Measurements from ENCODE around the gene IL20RA.

DNA sequence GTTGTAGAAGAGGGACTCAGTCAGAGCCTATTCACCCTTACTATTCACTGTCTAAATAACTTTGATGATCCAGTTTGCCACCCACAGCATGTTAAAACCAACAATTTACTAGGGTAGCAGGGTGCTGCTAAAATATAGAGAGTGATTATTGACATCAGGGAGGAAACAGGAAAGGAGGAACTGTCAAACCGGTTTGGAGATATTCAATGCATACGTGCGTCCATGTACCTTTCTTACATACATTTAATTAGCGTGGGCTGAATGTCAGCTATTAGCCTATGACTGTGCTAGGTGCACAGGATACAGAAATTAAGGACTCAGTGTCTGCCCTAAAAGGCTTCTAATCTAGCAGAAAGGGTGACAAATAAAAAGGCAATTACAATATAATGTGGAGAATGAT lies 57.2 kb downstream of the IL20RA start:
- TF ChIP-seq POLR2AphosphoS5 (IDR thresholded peaks at IDR 0.05) (no peak), POLR2A (IDR thresholded peaks at IDR 0.05) (no peak)
